ENCODE results near the gene CDH26.

The CDH26 gene

DNA sequence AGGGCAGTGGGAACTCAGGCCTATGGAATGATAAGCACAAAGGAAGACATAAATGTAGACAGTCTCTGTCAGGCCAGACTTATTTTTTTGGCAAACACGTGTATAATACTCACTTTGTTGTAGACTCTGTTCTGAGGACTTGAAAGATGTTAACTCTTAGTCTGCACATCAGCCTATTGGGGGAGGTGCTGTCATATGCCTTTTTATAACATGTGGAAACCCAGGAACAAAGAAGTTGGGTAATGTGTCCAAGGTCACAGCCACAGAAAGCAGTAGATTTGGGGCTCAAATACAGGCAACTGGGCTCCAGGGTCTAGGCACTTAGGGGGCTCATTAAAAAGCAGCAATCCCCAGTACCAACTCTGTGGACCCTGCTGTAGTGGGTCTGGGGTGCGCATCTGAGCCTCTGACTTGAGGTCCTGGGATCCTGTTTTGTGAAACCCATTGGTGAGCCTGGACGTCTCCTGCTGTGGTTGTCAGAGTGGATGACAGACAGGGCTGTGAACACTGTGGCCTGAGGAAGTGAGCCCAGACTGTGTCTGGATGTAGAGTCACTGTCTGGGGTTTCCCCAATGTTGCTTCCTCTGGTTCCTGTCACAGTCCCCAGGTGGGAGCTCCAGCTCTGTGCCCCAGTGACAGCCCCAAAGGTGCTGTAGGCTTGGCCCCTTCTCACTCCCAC is 50.0 kb downstream of the CDH26 start:
- DNase-seq: no peak
- Histone ChIP-seq H3K4me1 (no peaks in the 10 kb centered on the region), H3K9me3 (no peaks in the 10 kb centered on the region), H3K27me3 (0 out of 2 replicates have a peak, but pooled peaks cover under 1% of the 10 kb centered on the region), H3K36me3 (no peaks in the 10 kb centered on the region), H3K4me3 (ENCODE audit: low read depth, low read length) (no peak overlapping the region)
- TF ChIP-seq CTCF (IDR thresholded peaks at IDR 0.05; ENCODE audit: low read depth, low read length): no peak

GRCh38 chr20:60009318-60009717 is 51.1 kb downstream of the CDH26 start:
- no peak for TF ChIP-seq CTCF (IDR thresholded peaks at IDR 0.05; ENCODE audit: low read depth, low read length)
- DNase-seq: no peak
- H3K36me3 ChIP-seq: no peaks in the 10 kb centered on the region
- H3K9me3 ChIP-seq: no peaks in the 10 kb centered on the region
- no peaks in the 10 kb centered on the region for H3K4me1 ChIP-seq
- H3K4me3 ChIP-seq (ENCODE audit: low read depth, low read length): no peak overlapping the region
- H3K27me3 ChIP-seq: 0 out of 2 replicates have a peak, but pooled peaks cover 4% of the 10 kb centered on the region

- H3K27me3 ChIP-seq: 0 out of 2 replicates have a peak, but pooled peaks cover 4% of the 10 kb centered on the region
- no peaks in the 10 kb centered on the region for H3K4me1 ChIP-seq
- no peaks in the 10 kb centered on the region for H3K9me3 ChIP-seq
- no peak overlapping the region for H3K4me3 ChIP-seq (ENCODE audit: low read depth, low read length)
- DNase-seq: no peak
- peak; percentile 30; the same call in 1 of the 2 replicates for TF ChIP-seq CTCF (IDR thresholded peaks at IDR 0.05; ENCODE audit: low read depth, low read length)
- no peaks in the 10 kb centered on the region for H3K36me3 ChIP-seq
Measured at GRCh38 chr20:60009826-60010616, 51.8 kb downstream of the CDH26 start.

GRCh38 chr20:60010689-60011458 is 52.7 kb downstream of the CDH26 start:
- H3K4me1 ChIP-seq: no peaks in the 10 kb centered on the region
- H3K36me3 ChIP-seq: no peaks in the 10 kb centered on the region
- DNase-seq: no peak
- H3K27me3 ChIP-seq: 0 out of 2 replicates have a peak, but pooled peaks cover 4% of the 10 kb centered on the region
- no peaks in the 10 kb centered on the region for H3K9me3 ChIP-seq
- no peak for TF ChIP-seq CTCF (IDR thresholded peaks at IDR 0.05; ENCODE audit: low read depth, low read length)
- no peak overlapping the region for H3K4me3 ChIP-seq (ENCODE audit: low read depth, low read length)

DNA sequence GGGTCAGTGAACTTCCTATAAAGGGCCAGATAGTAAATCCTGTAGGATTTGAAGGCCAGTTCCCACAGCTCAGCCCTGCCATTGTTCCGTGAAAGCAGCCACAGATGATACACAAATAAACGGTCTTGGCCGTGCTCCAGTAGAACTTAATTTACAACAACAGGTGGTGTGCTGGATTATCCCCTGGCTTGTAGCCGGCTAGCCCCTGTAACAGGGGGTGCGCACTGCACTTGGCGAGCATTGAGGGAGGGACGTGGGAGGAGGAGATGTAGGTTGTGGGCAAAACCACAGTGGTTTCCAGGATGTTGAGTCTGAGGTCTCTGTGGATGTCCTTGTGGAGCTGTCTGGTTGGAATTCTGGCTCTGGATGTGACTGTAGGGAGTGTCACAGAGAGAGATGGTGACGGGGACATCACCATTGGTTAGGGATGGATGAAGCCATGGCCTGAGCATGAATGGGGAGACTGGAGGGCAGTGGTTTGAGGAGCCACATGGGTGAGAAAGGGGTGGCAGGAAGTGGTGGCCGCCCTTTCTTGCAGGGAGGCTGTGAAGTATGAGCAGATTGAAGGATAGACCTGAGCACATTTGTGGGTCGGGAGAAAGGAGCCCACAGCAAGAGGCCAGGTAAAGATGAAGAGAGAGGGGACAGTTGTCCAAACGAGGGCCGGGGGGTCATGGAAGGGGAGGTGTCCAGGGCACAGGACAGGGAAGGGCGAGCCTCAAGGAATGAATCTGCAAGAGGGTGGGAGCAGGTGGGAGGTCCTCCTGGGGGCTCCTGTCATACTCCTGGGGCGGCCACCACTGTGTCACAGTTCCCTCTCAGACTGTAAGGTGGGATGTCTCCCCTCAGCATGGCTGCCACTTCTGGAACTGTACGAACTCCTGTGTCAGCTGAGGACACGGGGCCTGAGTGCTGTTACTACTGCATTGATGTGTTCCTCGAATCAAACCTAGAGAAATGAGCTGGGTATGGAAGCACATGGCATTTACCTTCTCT is 53.6 kb downstream of the CDH26 start:
- H3K4me3 ChIP-seq (ENCODE audit: low read depth, low read length): no peak overlapping the region
- H3K4me1 ChIP-seq: no peaks in the 10 kb centered on the region
- no peaks in the 10 kb centered on the region for H3K9me3 ChIP-seq
- TF ChIP-seq CTCF (IDR thresholded peaks at IDR 0.05; ENCODE audit: low read depth, low read length): no peak
- no peaks in the 10 kb centered on the region for H3K36me3 ChIP-seq
- no peak for DNase-seq
- 0 out of 2 replicates have a peak, but pooled peaks cover 4% of the 10 kb centered on the region for H3K27me3 ChIP-seq
